PC-3 (cell line): ENCODE data around the gene SIPA1L3.

ENCODE experiments used
- CTCF ChIP-seq: fragments of 300-600 bp; sonication (generic); conservative IDR thresholded peaks from 2 replicates; pipeline ENCODE4 v1.5.1; 2017; ENCODE audit warnings: antibody characterized with exemption, low read depth, mild to moderate bottlenecking, low read length
- EZH2 ChIP-seq: fragments of 300-600 bp; sonication (generic); IDR thresholded peaks from one replicate; pipeline ENCODE4 v1.6.1; 2017; ENCODE audit warnings: antibody characterized with exemption, mild to moderate bottlenecking, low read length; ENCODE audit not compliant: unreplicated experiment

- TF ChIP-seq CTCF (no peak), EZH2 (no peak)
Measured at GRCh38 chr19:38068826-38069225, 161.8 kb downstream of the SIPA1L3 start.
